Epithelial cell of proximal tubule (primary cell): ENCODE results near the gene KRT83. TPM values are rescaled to one million over a fixed set of nuclear protein-coding genes. Genes with fewer than 3 reads are reported as not detected.

Source experiments
- DNase-seq: peaks from one replicate; pipeline ENCODE4 v3.0.0-alpha.2; 2011; ENCODE audit warnings: low read depth
- H3K4me3 ChIP-seq: 2 replicates; pipeline ENCODE4 v1.5.1; 2011; ENCODE audit warnings: low read depth, mild to moderate bottlenecking, low read length
- CTCF ChIP-seq: conservative IDR thresholded peaks from 2 replicates; pipeline ENCODE4 v1.5.1; 2012; ENCODE audit warnings: low read depth, mild to moderate bottlenecking, low read length
- total RNA-seq: library from RNA; depleted of rRNA; stranded (reverse); fragments of >200 nt; gene quantifications from 2 replicates; pipeline ENCODE4 v1.2.3, GENCODE V29; 2015

KRT83 gene
- total RNA-seq, 1 donor from 2014 or later: not detected

- H3K4me3 ChIP-seq: no peak overlapping the region
- DNase-seq: no peak
- no peak for TF ChIP-seq CTCF
Measured at GRCh38 chr12:52268212-52268611, 53.0 kb downstream of the KRT83 start.

GRCh38 chr12:52267699-52268098, 53.5 kb downstream of the KRT83 start:
- DNase-seq: no peak
- no peak overlapping the region for H3K4me3 ChIP-seq
- TF ChIP-seq CTCF: no peak

- no peak for TF ChIP-seq CTCF
- no peak for DNase-seq
- no peak overlapping the region for H3K4me3 ChIP-seq
Measured at GRCh38 chr12:52267266-52267665, 53.9 kb downstream of the KRT83 start.

GRCh38 chr12:52266514-52266913, 54.7 kb downstream of the KRT83 start:
- no peak for DNase-seq
- no peak overlapping the region for H3K4me3 ChIP-seq
- TF ChIP-seq CTCF: no peak

GRCh38 chr12:52264435-52264825, 56.8 kb downstream of the KRT83 start:
- no peak for TF ChIP-seq CTCF
- DNase-seq: no peak
- H3K4me3 ChIP-seq: no peak overlapping the region

Other genes with a start within 250 kb of the KRT83 start
- not detected in 2 replicates for gene SMIM41, start 241.7 kb downstream of the KRT83 start, total RNA-seq
- 18.0 and 32.1 TPM in 2 replicates for gene KRT80, start 129.4 kb downstream of the KRT83 start, total RNA-seq
- gene KRT7, start 88.2 kb downstream of the KRT83 start, total RNA-seq: 495 and 768 TPM in 2 replicates
- 2.2 and 2.7 TPM in 2 replicates for gene KRT86, start 46.8 kb downstream of the KRT83 start, total RNA-seq
- gene KRT81, start 29.9 kb downstream of the KRT83 start, total RNA-seq: 80.4 and 178 TPM in 2 replicates
- gene KRT85, start 46.1 kb upstream of the KRT83 start, total RNA-seq: not detected in 2 replicates
- not detected in 2 replicates for gene KRT84, start 64.3 kb upstream of the KRT83 start, total RNA-seq
- not detected in 2 replicates for gene KRT82, start 84.9 kb upstream of the KRT83 start, total RNA-seq
- not detected in 2 replicates for gene KRT75, start 113.0 kb upstream of the KRT83 start, total RNA-seq
- gene KRT6B, start 130.7 kb upstream of the KRT83 start, total RNA-seq: not detected in 2 replicates
- gene KRT6C, start 152.4 kb upstream of the KRT83 start, total RNA-seq: not detected in 2 replicates
- gene KRT6A, start 171.9 kb upstream of the KRT83 start, total RNA-seq: 0.29 TPM in 1 of 2 replicates, not detected in the other
- not detected in 2 replicates for gene KRT5, start 199.0 kb upstream of the KRT83 start, total RNA-seq
- not detected in 2 replicates for gene KRT71, start 231.7 kb upstream of the KRT83 start, total RNA-seq